Duodenal mucosa (tissue), 2 donors: ENCODE measurements around the gene PAPOLG.
A peak's percentile ranks its signal among the peaks of the same experiment; 100 is the strongest.

Experiments used
- H3K27ac ChIP-seq: one replicate; pipeline ENCODE4 v1.7.0; 2013; ENCODE audit warnings: low read depth, low read length
- H3K27me3 ChIP-seq, 2 donors: one replicate each; pipeline ENCODE4 v1.7.0; 2013; ENCODE audit warnings: low read length in 2 of 2, control low read depth in 1 of 2; ENCODE audit not compliant: insufficient read depth in 2 of 2, control insufficient read depth in 1 of 2
- H3K36me3 ChIP-seq, 2 donors: one replicate each; pipeline ENCODE4 v1.7.0; 2013; ENCODE audit warnings: low read length in 2 of 2, control low read depth in 1 of 2; ENCODE audit not compliant: insufficient read depth in 2 of 2, control insufficient read depth in 1 of 2
- H3K4me1 ChIP-seq, 2 donors: one replicate each; pipeline ENCODE4 v1.7.0; 2013; ENCODE audit warnings: low read length in 2 of 2, control low read depth in 1 of 2; ENCODE audit not compliant: insufficient read depth in 2 of 2, control insufficient read depth in 1 of 2
- H3K4me3 ChIP-seq, 2 donors: one replicate each; pipeline ENCODE4 v1.7.0; 2013; ENCODE audit warnings: low read length in 2 of 2, low read depth in 1 of 2
- H3K9ac ChIP-seq, 2 donors: one replicate each; pipeline ENCODE4 v1.7.0; 2013; ENCODE audit warnings: low read length in 2 of 2, low read depth in 1 of 2
- H3K9me3 ChIP-seq, 2 donors: one replicate each; pipeline ENCODE4 v1.7.0; 2013; ENCODE audit warnings: low read length in 2 of 2, control low read depth in 1 of 2; ENCODE audit not compliant: control insufficient read depth in 1 of 2

The PAPOLG gene

GRCh38 chr2:60756097-60757087 lies at the start of gene PAPOLG:
Gene PAPOLG, plus strand, starts transcription at chr2:60756268. Its CDS starts 211 bp downstream, at chr2:60756479.
- H3K4me1 ChIP-seq: peaks cover 5 to 13% of the 10 kb centered on the region in 2 donors
- H3K27me3 ChIP-seq: no peaks in the 10 kb centered on the region
- H3K9ac ChIP-seq: peak within 1 kb of the TSS; percentile 58 to 79
- no peaks in the 10 kb centered on the region for H3K9me3 ChIP-seq
- H3K27ac ChIP-seq: peak within 1 kb of the TSS; percentile 88
- H3K4me3 ChIP-seq: peak within 1 kb of the TSS; percentile 77 to 92
- peaks cover 5 to 13% of the 10 kb centered on the region in 2 donors for H3K36me3 ChIP-seq

GRCh38 chr2:60707750-60708371 lies 48.2 kb upstream of the PAPOLG start:
- no peaks in the 10 kb centered on the region for H3K9me3 ChIP-seq
- H3K4me1 ChIP-seq: no peaks in the 10 kb centered on the region
- H3K27ac ChIP-seq: no peak overlapping the region
- H3K27me3 ChIP-seq: no peaks in the 10 kb centered on the region
- H3K4me3 ChIP-seq: no peak overlapping the region
- no peak overlapping the region for H3K9ac ChIP-seq
- H3K36me3 ChIP-seq: no peaks in the 10 kb centered on the region

GRCh38 chr2:60708630-60709320 lies 47.3 kb upstream of the PAPOLG start:
- no peaks in the 10 kb centered on the region for H3K9me3 ChIP-seq
- no peaks in the 10 kb centered on the region for H3K4me1 ChIP-seq
- H3K36me3 ChIP-seq: no peaks in the 10 kb centered on the region
- no peak overlapping the region for H3K4me3 ChIP-seq
- H3K27ac ChIP-seq: no peak overlapping the region
- H3K9ac ChIP-seq: no peak overlapping the region
- no peaks in the 10 kb centered on the region for H3K27me3 ChIP-seq

DNA sequence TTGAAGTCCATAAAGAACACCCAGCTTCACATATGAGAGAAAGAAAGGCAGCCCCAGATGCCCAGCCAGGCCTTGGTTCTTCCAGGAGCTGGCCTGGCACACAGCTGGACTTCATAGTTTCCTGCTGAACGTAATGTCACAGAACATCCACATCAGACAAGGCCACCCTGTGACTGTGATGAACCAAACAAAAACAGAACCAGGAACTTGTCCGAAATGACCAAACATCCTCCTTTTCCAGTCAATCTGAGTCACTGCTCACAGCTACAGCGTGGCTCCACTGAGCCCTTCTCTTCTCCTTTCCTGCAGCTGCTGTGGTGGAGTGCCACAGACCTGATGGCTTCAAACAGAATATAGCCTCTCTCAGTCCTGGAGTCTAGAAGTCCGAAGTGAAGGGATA lies 45.4 kb upstream of the PAPOLG start:
- Histone ChIP-seq H3K27ac (no peak overlapping the region), H3K9me3 (no peaks in the 10 kb centered on the region), H3K4me1 (no peaks in the 10 kb centered on the region), H3K36me3 (no peaks in the 10 kb centered on the region), H3K4me3 (no peak overlapping the region), H3K9ac (no peak overlapping the region), H3K27me3 (no peaks in the 10 kb centered on the region)

- H3K9ac ChIP-seq: no peak overlapping the region
- H3K36me3 ChIP-seq: no peaks in the 10 kb centered on the region
- no peak overlapping the region for H3K4me3 ChIP-seq
- no peak overlapping the region for H3K27ac ChIP-seq
- H3K4me1 ChIP-seq: no peaks in the 10 kb centered on the region
- H3K27me3 ChIP-seq: no peaks in the 10 kb centered on the region
- H3K9me3 ChIP-seq: no peaks in the 10 kb centered on the region
These were observed 40.5 kb upstream of the PAPOLG start for GRCh38 chr2:60715561-60715960.

GRCh38 chr2:60717691-60718090 lies 38.4 kb upstream of the PAPOLG start:
- H3K9ac ChIP-seq: no peak overlapping the region
- H3K9me3 ChIP-seq: no peaks in the 10 kb centered on the region
- no peaks in the 10 kb centered on the region for H3K36me3 ChIP-seq
- no peak overlapping the region for H3K27ac ChIP-seq
- no peak overlapping the region for H3K4me3 ChIP-seq
- H3K4me1 ChIP-seq: no peaks in the 10 kb centered on the region
- no peaks in the 10 kb centered on the region for H3K27me3 ChIP-seq

- Histone ChIP-seq H3K4me3 (no peak overlapping the region), H3K4me1 (no peaks in the 10 kb centered on the region), H3K9me3 (no peaks in the 10 kb centered on the region), H3K9ac (no peak overlapping the region), H3K27me3 (no peaks in the 10 kb centered on the region), H3K27ac (no peak overlapping the region), H3K36me3 (no peaks in the 10 kb centered on the region)
These were observed 36.7 kb upstream of the PAPOLG start for GRCh38 chr2:60719331-60719730.

DNA sequence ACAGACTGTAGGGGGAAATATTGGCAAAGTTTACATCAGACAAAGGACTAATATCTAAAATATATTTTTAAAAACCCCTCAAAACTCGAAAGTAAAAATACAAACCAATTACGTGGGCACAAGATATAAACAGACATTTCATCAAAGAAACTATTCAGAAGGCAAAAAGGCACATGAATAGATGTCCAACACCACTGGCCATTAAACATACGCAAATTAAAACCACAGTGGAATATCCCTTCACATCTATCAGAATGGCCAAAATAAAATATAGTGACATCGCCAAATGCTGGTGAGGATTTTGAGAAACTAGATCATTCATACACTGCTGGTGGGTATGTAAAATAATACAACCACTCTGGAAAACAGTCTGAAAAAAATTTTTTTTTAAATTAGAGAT lies 30.6 kb upstream of the PAPOLG start:
- H3K27ac ChIP-seq: no peak overlapping the region

GRCh38 chr2:60728855-60729254 lies 27.2 kb upstream of the PAPOLG start:
- H3K9ac ChIP-seq: no peak overlapping the region
- H3K27me3 ChIP-seq: no peaks in the 10 kb centered on the region
- H3K27ac ChIP-seq: no peak overlapping the region
- H3K4me3 ChIP-seq: no peak overlapping the region
- H3K9me3 ChIP-seq: no peaks in the 10 kb centered on the region
- H3K4me1 ChIP-seq: no peaks in the 10 kb centered on the region
- no peaks in the 10 kb centered on the region for H3K36me3 ChIP-seq

More for the DNA sequence above, 30.6 kb upstream of the PAPOLG start:
- Histone ChIP-seq H3K9me3 (no peaks in the 10 kb centered on the region), H3K4me3 (no peak overlapping the region), H3K36me3 (no peaks in the 10 kb centered on the region), H3K4me1 (no peaks in the 10 kb centered on the region), H3K27me3 (no peaks in the 10 kb centered on the region), H3K9ac (no peak overlapping the region)
